ENCODE data around the gene NCAPH2. TPM values are rescaled to one million over a fixed set of nuclear protein-coding genes. Genes with fewer than 3 reads are reported as not detected.
A peak's percentile ranks its signal among the peaks of the same experiment; 100 is the strongest.

NCAPH2 gene
- 51.8 and 55.6 TPM in 2 replicates for total RNA-seq (2014; rRNA removed; shearing (Covaris generic))

GRCh38 chr22:50507991-50508884 is at the start of gene NCAPH2:
Gene NCAPH2, plus strand, starts transcription at chr22:50508224. Its CDS starts 114 bp downstream, at chr22:50508338.
- peak; percentile 74 for DNase-seq (ENCODE audit: low spot score)

- no peak for DNase-seq (ENCODE audit: low spot score)
Observed at GRCh38 chr22:50459016-50459415, 49.0 kb upstream of the NCAPH2 start.

- DNase-seq (ENCODE audit: low spot score): no peak
Observed at GRCh38 chr22:50459496-50460140, 48.4 kb upstream of the NCAPH2 start.

DNA sequence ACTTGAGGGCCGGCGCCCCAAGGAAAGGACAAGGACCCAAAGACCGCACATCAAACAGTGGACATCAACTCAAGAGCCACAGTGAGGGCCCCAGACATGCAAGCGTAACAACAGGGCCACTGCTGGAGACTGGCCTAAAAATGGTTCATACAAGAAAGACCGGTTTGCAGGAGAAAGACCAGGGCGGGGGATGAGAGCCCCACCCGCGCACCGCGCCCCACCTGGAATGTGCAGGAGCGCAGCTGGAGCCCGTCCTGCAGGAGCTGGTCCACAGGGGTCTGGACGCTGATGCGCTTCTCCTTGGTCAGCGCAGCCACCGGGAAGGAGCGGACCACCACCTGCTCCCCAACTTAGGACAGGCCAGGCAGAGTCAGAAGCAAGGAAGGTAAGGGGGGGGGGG is 47.1 kb upstream of the NCAPH2 start:
- no peak for DNase-seq (ENCODE audit: low spot score)

- no peak for DNase-seq (ENCODE audit: low spot score)
Observed at GRCh38 chr22:50461536-50461935, 46.5 kb upstream of the NCAPH2 start.

DNA sequence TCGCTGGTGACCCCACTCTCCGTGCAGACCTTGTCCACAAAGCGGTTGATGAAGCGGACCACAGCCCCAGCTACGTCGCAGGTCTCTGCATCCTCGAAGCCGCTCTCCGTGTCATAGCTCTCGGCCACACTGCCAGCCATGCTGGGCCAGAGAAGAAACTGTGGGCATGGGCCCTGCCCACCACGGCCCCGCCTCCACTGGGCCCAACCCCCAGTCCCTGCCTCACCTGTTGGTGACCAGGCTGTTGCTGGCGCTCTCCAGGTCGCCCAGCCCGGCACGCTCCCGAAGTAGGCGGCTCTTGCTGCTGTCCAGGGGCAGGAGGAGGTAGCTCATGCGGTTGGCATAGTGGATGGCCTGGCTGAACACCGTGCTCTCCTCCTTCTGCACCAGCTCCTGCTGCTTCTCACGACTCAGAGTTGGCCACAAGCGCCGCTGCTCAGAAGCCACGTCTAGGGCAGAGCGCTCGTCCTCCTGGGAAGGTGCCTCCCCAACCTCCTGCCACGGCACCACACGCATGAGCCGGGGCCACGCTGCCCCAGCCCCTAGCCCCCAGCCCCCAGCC is 46.0 kb upstream of the NCAPH2 start:
- DNase-seq (ENCODE audit: low spot score): no peak

- DNase-seq (ENCODE audit: low spot score): no peak
Observed at GRCh38 chr22:50463188-50463900, 44.7 kb upstream of the NCAPH2 start.

GRCh38 chr22:50464451-50464850 is 43.6 kb upstream of the NCAPH2 start:
- no peak for DNase-seq (ENCODE audit: low spot score)

- no peak for DNase-seq (ENCODE audit: low spot score)
Observed at GRCh38 chr22:50465066-50465930, 42.7 kb upstream of the NCAPH2 start.

GRCh38 chr22:50467341-50467740 is 40.7 kb upstream of the NCAPH2 start:
- no peak for DNase-seq (ENCODE audit: low spot score)

GRCh38 chr22:50467773-50468440 is 40.1 kb upstream of the NCAPH2 start:
- DNase-seq (ENCODE audit: low spot score): no peak

DNA sequence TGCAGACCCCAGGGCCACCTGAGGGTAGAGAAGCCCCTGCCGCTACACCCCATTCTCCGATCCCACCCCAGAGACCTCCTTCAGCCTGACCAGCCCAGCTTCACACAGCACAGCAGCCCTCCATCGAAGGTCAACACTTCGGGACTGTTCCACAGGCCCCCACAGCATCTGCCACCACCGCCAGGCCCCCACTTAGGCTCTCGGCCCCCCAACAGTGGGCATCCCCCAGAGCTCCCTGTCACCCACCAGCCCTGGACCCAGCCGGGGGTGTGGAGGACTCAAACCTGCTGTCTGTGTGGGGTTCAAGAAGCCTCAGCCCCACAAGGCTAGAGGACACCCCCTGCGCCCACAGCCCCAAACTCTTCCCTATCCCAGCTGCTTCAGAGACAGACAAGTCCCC is 39.4 kb upstream of the NCAPH2 start:
- no peak for DNase-seq (ENCODE audit: low spot score)

DNA sequence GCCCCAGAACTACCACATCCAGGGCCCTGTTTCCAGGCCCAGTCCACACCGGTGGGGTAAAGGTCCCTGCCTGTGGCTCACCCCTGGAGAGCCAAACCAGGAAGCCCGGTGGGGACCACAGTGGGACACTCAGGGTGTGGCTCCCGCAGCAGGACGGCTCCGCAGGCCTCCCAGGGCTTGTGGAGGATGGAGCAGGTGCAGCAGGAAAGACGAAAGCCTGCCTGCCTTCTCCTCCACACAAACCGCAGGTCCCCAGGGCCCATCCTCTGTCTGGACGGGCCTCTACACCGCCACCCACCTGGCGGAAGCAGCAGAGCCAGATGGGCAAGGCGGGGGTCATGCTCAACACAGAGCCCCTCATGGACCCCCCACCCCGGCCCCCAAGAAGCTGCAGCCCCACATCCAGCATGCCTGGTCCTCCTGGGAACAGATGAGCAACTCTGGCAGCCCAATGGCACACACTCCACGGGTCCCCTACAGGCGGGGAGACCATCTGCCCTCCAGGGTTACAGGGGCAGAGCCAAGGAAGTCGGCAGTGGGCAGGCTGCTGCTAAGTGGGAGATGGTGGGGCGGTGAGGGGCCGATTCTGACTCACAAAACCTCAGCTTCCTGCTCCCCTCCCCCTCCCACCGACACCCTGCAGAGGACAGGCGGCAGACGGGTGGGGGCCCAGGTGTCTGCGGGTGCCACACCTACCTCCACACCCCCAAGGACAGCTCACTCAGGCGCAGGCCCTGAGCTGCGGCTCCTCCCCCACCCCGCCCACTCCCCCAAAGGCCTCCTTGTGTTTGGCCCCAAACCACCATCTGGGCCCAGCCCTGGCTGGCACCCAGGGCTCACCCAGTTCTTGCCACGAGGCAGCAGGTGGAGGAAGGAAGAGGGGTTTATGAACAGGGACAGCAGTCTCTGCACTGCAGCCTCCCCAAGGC is 38.4 kb upstream of the NCAPH2 start:
- DNase-seq (ENCODE audit: low spot score): peak; percentile 86

DNA sequence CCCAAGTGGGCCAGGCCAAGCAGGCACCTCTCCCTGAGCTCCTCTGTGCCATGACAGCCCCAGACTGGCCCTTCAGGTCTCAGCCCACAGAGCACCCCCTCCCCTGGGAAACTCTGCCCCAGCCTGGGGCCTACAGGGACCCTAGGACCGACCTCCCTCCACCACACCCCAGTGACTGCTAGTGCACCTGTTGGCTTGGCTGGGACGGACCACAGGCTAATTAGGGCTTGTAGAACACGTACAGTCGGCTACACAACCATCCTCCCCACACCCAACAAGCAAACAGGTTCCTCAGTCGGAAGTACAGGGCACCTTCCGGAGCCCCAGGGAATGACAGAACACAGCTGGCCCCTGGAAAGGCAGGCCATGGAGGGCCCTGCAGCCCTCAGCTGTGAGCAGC is 37.5 kb upstream of the NCAPH2 start:
- DNase-seq (ENCODE audit: low spot score): no peak

DNA sequence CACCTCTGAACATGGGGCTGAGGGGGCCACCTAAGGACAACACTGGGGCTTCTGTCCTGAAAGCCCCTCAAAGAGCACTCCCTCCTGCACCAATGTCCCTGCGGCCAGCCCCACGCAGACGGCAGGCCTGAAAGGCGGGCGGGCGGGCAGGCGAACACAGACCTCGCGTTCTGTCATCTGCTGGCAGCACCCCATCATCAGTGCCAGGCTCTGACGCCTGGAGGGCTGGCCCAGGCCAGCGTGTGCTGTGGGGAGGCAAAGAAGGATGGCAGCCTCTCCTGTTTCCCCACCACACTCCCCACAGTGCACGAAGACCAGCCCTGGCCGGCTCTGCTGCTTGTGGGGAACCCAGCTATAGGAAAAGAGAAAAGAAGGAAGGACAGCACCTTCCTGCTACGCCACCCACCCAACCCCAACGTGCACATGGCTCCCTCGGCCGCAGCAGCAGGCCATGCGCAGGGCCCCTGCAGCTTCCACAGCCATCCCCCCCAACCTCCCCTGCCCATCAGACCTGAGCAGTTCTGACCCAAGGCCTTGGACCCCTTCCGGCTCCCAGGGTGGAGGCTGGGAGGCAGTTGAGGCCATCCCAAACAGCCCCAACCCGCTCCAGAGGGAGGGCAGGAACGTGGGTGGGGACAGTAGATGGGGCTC is 36.7 kb upstream of the NCAPH2 start:
- DNase-seq (ENCODE audit: low spot score): no peak

DNA sequence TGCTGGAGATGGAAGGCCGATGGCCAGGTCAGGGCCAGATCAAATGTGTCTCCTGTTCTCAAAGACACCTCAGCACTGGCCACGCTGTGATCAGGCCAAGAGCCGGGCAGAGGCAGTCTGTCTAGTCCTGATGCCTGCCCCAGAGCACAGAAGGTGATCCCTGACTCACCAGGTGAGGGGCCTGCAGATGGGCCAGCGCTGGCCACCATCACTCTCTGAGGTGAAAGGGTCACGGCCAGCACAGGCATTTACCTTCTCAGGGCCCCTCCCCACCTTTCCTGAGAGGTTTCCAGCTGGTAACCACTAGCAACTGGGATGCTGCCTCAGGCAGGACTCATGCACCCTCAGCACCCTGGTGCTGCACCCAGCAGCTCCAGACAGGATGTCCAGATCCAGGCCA is 36.1 kb upstream of the NCAPH2 start:
- no peak for DNase-seq (ENCODE audit: low spot score)

- no peak for DNase-seq (ENCODE audit: low spot score)
Observed at GRCh38 chr22:50473088-50473487, 34.9 kb upstream of the NCAPH2 start.

- DNase-seq (ENCODE audit: low spot score): no peak
Observed at GRCh38 chr22:50473855-50474671, 34.0 kb upstream of the NCAPH2 start.
